ENCODE results near the gene RERE.

RERE gene

GRCh38 chr1:8343464-8344001, 473.9 kb downstream of the RERE start:
- Mint-ChIP-seq H3K36me3 (ENCODE audit: insufficient read depth) (no peaks in the 10 kb centered on the region), H3K9me3 (no peaks in the 10 kb centered on the region), H3K27me3 (no peaks in the 10 kb centered on the region), H3K4me1 (no peaks in the 10 kb centered on the region), H3K4me3 (no peak overlapping the region), H3K27ac (ENCODE audit: low read depth) (no peak overlapping the region)
- ATAC-seq (replicated peaks; ENCODE audit: extremely low read depth, poor library complexity, severe bottlenecking) (no peak), DNase-seq (ENCODE audit: low spot score in 2 of 2) (no peak)

- Mint-ChIP-seq H3K4me1 (no peaks in the 10 kb centered on the region), H3K27ac (ENCODE audit: low read depth) (no peak overlapping the region), H3K9me3 (no peaks in the 10 kb centered on the region), H3K27me3 (no peaks in the 10 kb centered on the region), H3K4me3 (no peak overlapping the region), H3K36me3 (ENCODE audit: insufficient read depth) (no peaks in the 10 kb centered on the region)
- DNase-seq (ENCODE audit: low spot score in 2 of 2) (no peak), ATAC-seq (replicated peaks; ENCODE audit: extremely low read depth, poor library complexity, severe bottlenecking) (no peak)
These were observed 474.4 kb downstream of the RERE start for GRCh38 chr1:8343044-8343443.

- Mint-ChIP-seq H3K27me3 (no peaks in the 10 kb centered on the region), H3K4me1 (no peaks in the 10 kb centered on the region), H3K4me3 (no peak overlapping the region), H3K36me3 (ENCODE audit: insufficient read depth) (no peaks in the 10 kb centered on the region), H3K27ac (ENCODE audit: low read depth) (no peak overlapping the region), H3K9me3 (no peaks in the 10 kb centered on the region)
- DNase-seq (ENCODE audit: low spot score in 2 of 2) (no peak), ATAC-seq (replicated peaks; ENCODE audit: extremely low read depth, poor library complexity, severe bottlenecking) (no peak)
These were observed 475.1 kb downstream of the RERE start for GRCh38 chr1:8342325-8342724.

- DNase-seq (ENCODE audit: low spot score in 2 of 2) (no peak), ATAC-seq (replicated peaks; ENCODE audit: extremely low read depth, poor library complexity, severe bottlenecking) (no peak)
- H3K4me1 Mint-ChIP-seq, result no peaks in the 10 kb centered on the region
- no peak overlapping the region for H3K4me3 Mint-ChIP-seq
- H3K36me3 Mint-ChIP-seq (ENCODE audit: insufficient read depth), result no peaks in the 10 kb centered on the region
- no peak overlapping the region for H3K27ac Mint-ChIP-seq (ENCODE audit: low read depth)
- H3K9me3 Mint-ChIP-seq, result no peaks in the 10 kb centered on the region
- H3K27me3 Mint-ChIP-seq, result no peaks in the 10 kb centered on the region
These were observed 477.0 kb downstream of the RERE start for GRCh38 chr1:8340448-8340847.

GRCh38 chr1:8339203-8339600, 478.2 kb downstream of the RERE start:
- DNase-seq (ENCODE audit: low spot score in 2 of 2) (no peak), ATAC-seq (replicated peaks; ENCODE audit: extremely low read depth, poor library complexity, severe bottlenecking) (no peak)
- Mint-ChIP-seq H3K9me3 (no peaks in the 10 kb centered on the region), H3K4me3 (no peak overlapping the region), H3K4me1 (no peaks in the 10 kb centered on the region), H3K36me3 (ENCODE audit: insufficient read depth) (no peaks in the 10 kb centered on the region), H3K27ac (ENCODE audit: low read depth) (no peak overlapping the region), H3K27me3 (no peaks in the 10 kb centered on the region)

- Mint-ChIP-seq H3K36me3 (ENCODE audit: insufficient read depth) (no peaks in the 10 kb centered on the region), H3K27me3 (no peaks in the 10 kb centered on the region), H3K27ac (ENCODE audit: low read depth) (no peak overlapping the region)
These were observed 478.8 kb downstream of the RERE start for GRCh38 chr1:8338526-8339202.

GRCh38 chr1:8337776-8338525, 479.5 kb downstream of the RERE start:
- no peak overlapping the region for H3K27ac Mint-ChIP-seq (ENCODE audit: low read depth)
- no peaks in the 10 kb centered on the region for H3K36me3 Mint-ChIP-seq (ENCODE audit: insufficient read depth)
- ATAC-seq (replicated peaks; ENCODE audit: extremely low read depth, poor library complexity, severe bottlenecking), result no peak

More at GRCh38 chr1:8338526-8339202, 478.8 kb downstream of the RERE start:
- Mint-ChIP-seq H3K4me1 (no peaks in the 10 kb centered on the region), H3K9me3 (no peaks in the 10 kb centered on the region), H3K4me3 (no peak overlapping the region)
- ATAC-seq (replicated peaks; ENCODE audit: extremely low read depth, poor library complexity, severe bottlenecking), result no peak
- no peak for DNase-seq (ENCODE audit: low spot score in 2 of 2)

GRCh38 chr1:8335246-8335645, 482.2 kb downstream of the RERE start:
- H3K4me1 Mint-ChIP-seq, result no peaks in the 10 kb centered on the region
- H3K27ac Mint-ChIP-seq (ENCODE audit: low read depth), result no peak overlapping the region
- peaks cover 5% of the 10 kb centered on the region for H3K36me3 Mint-ChIP-seq (ENCODE audit: insufficient read depth)
- no peak for DNase-seq (ENCODE audit: low spot score in 2 of 2)
- H3K27me3 Mint-ChIP-seq, result no peaks in the 10 kb centered on the region
- ATAC-seq (replicated peaks; ENCODE audit: extremely low read depth, poor library complexity, severe bottlenecking), result no peak
- no peaks in the 10 kb centered on the region for H3K9me3 Mint-ChIP-seq
- H3K4me3 Mint-ChIP-seq, result no peak overlapping the region

More at GRCh38 chr1:8337776-8338525, 479.5 kb downstream of the RERE start:
- Mint-ChIP-seq H3K9me3 (no peaks in the 10 kb centered on the region), H3K4me3 (no peak overlapping the region), H3K4me1 (no peaks in the 10 kb centered on the region), H3K27me3 (no peaks in the 10 kb centered on the region)
- DNase-seq (ENCODE audit: low spot score in 2 of 2), result no peak

- no peak overlapping the region for H3K27ac Mint-ChIP-seq (ENCODE audit: low read depth)
- no peaks in the 10 kb centered on the region for H3K4me1 Mint-ChIP-seq
- DNase-seq (ENCODE audit: low spot score in 2 of 2) (no peak), ATAC-seq (replicated peaks; ENCODE audit: extremely low read depth, poor library complexity, severe bottlenecking) (no peak)
- H3K36me3 Mint-ChIP-seq (ENCODE audit: insufficient read depth), result peaks cover 8% of the 10 kb centered on the region
- H3K27me3 Mint-ChIP-seq, result no peaks in the 10 kb centered on the region
- no peak overlapping the region for H3K4me3 Mint-ChIP-seq
- no peaks in the 10 kb centered on the region for H3K9me3 Mint-ChIP-seq
These were observed 483.2 kb downstream of the RERE start for GRCh38 chr1:8334106-8334851.

GRCh38 chr1:8333246-8333987, 484.0 kb downstream of the RERE start:
- H3K36me3 Mint-ChIP-seq (ENCODE audit: insufficient read depth), result peaks cover 8% of the 10 kb centered on the region
- H3K27me3 Mint-ChIP-seq, result no peaks in the 10 kb centered on the region
- DNase-seq (ENCODE audit: low spot score in 2 of 2), result no peak
- H3K9me3 Mint-ChIP-seq, result no peaks in the 10 kb centered on the region
- no peak for ATAC-seq (replicated peaks; ENCODE audit: extremely low read depth, poor library complexity, severe bottlenecking)
- no peak overlapping the region for H3K27ac Mint-ChIP-seq (ENCODE audit: low read depth)
- no peak overlapping the region for H3K4me3 Mint-ChIP-seq
- no peaks in the 10 kb centered on the region for H3K4me1 Mint-ChIP-seq

- Mint-ChIP-seq H3K27ac (ENCODE audit: low read depth) (no peak overlapping the region), H3K36me3 (ENCODE audit: insufficient read depth) (peaks cover 8% of the 10 kb centered on the region), H3K9me3 (no peaks in the 10 kb centered on the region), H3K27me3 (no peaks in the 10 kb centered on the region), H3K4me3 (no peak overlapping the region), H3K4me1 (no peaks in the 10 kb centered on the region)
- ATAC-seq (replicated peaks; ENCODE audit: extremely low read depth, poor library complexity, severe bottlenecking) (no peak), DNase-seq (ENCODE audit: low spot score in 2 of 2) (no peak)
These were observed 484.6 kb downstream of the RERE start for GRCh38 chr1:8332806-8333205.

All from central memory CD8-positive, alpha-beta T cell (primary cell).